Astrocyte of the spinal cord (primary cell): ENCODE results near the gene NECTIN2.
"Not testable (repeated sequence)": the region's sequence is repeated elsewhere in the genome, so short reads cannot be mapped to it uniquely, and the experiment has no call there.

ENCODE experiments used
- DNase-seq: peaks from one replicate; pipeline ENCODE4 v3.0.0; 2011; ENCODE audit warnings: low read depth, low spot score
- H3K4me3 ChIP-seq: 2 replicates; pipeline ENCODE4 v1.5.1; 2011; ENCODE audit warnings: low read depth, mild to moderate bottlenecking, low read length, moderate library complexity
- CTCF ChIP-seq: IDR thresholded peaks from 2 replicates; pipeline ENCODE4 v1.5.1; 2012; ENCODE audit warnings: low read depth, mild to moderate bottlenecking, low read length, inconsistent platforms
- in situ Hi-C: cut with HindIII; loops from 2 replicates; pipeline ENCODE4 v1.10.0; 2017; ENCODE audit warnings: low sequenced_read_pairs

NECTIN2 gene

GRCh38 chr19:44908836-44909261, 62.8 kb downstream of the NECTIN2 start:
- in situ Hi-C loops: no loop called here
- TF ChIP-seq CTCF: no peak
- no peak overlapping the region for H3K4me3 ChIP-seq
- no peak for DNase-seq

- TF ChIP-seq CTCF: no peak
- H3K4me3 ChIP-seq: no peak overlapping the region
- no peak for DNase-seq
- in situ Hi-C loops: no loop called here
Measured at GRCh38 chr19:44909775-44910174, 63.7 kb downstream of the NECTIN2 start.

GRCh38 chr19:44911896-44912295, 65.8 kb downstream of the NECTIN2 start:
- DNase-seq, in situ Hi-C loops: not testable (repeated sequence)

GRCh38 chr19:44912854-44913253, 66.8 kb downstream of the NECTIN2 start:
- in situ Hi-C loops: no loop called here
- TF ChIP-seq CTCF: no peak
- no peak overlapping the region for H3K4me3 ChIP-seq
- DNase-seq: no peak

More at GRCh38 chr19:44911896-44912295, 65.8 kb downstream of the NECTIN2 start:
- not testable (repeated sequence) for H3K4me3 ChIP-seq

GRCh38 chr19:44913512-44914432, 67.7 kb downstream of the NECTIN2 start:
- DNase-seq, H3K4me3 ChIP-seq, in situ Hi-C loops: not testable (repeated sequence)

- H3K4me3 ChIP-seq: peak within 1 kb of the TSS; percentile 53
- DNase-seq: peak; percentile 81
- in situ Hi-C loops: not testable (repeated sequence)
Measured at GRCh38 chr19:44914433-44915206, 68.5 kb downstream of the NECTIN2 start, which contains the start of gene APOC1. TSS of gene APOC1 (plus strand) at chr19:44914608. CDS start at chr19:44914892, 284 bp downstream.

- DNase-seq: no peak
- H3K4me3 ChIP-seq: no peak overlapping the region
- in situ Hi-C loops: no loop called here
- TF ChIP-seq CTCF: no peak
Measured at GRCh38 chr19:44924243-44924725, 78.2 kb downstream of the NECTIN2 start.
